ENCODE results near the gene HIRA.

HIRA gene

GRCh38 chr22:19285831-19286230, 145.7 kb downstream of the HIRA start:
- DNase-seq (ENCODE audit: low read depth): no peak
- H3K4me3 ChIP-seq (ENCODE audit: low read depth, low read length): no peak overlapping the region
- no peak for TF ChIP-seq CTCF (conservative IDR thresholded peaks at IDR 0.05; ENCODE audit: low read depth, low read length)

All from choroid plexus epithelial cell (primary cell).